Inflammatory macrophage treated with lipopolysaccharide for 4 hours (primary cell): ENCODE results near the gene UNK.

ENCODE experiments used
- DNase-seq: peaks from one replicate; pipeline ENCODE4 v3.0.0-alpha.2; 2020

The UNK gene

DNA sequence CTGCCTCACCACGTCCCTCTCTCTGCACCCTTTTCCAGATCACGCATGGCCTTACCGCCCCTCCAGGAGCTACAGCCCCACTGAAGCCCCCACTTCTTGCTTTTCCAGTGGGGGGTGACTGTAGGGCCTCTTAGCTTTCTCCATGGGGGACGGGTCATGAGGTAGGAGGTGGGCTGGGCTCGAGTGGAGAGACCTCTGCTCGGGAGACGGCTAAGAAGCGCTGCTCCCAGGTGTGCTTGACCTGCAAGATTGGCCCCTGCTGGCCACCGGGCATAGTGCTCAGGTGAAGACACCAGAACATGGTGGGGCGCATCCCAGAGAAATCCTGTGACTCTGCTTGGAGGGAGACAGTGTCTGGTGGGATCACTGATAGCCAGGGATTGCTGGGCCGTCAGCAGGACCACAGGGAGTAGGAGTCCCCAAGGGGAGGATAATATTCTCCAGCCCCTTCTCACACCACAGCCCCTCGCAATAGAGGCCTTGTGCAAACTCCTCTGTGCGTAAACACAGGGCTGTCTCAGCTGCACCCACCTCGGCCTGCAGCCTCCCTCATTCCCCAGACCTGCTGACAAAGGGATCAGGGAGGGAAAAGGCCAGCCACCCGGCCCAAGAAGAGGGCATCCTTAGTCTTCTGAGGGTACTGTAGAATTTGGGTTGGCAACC is 10.7 kb upstream of the UNK start:
- no peak for DNase-seq

DNA sequence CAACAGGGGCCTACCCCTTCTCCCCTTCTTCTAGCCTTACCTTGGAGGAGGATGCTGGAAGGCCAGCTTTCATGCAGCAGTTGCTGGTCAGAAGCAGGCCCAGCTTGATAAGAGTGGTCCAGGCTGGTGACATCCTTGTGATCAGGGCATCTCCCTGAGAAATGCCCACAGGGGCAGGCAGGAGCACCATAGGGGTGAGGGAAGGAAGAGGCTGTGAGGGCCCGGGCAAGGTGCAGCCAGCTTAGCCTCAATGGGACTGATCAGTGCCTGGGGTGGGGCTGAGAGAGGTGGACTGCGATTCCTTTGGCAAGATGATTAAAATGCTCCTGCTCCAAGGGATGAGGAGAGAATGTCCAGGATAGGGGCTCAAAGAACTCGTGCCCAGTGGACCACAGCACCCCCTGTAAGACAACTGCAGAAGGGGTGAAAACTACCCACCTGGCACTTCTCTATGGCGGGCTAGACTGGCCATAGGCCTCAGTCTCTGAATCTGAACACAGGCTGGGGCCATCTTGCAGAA is 10.1 kb upstream of the UNK start:
- DNase-seq, result no peak

DNA sequence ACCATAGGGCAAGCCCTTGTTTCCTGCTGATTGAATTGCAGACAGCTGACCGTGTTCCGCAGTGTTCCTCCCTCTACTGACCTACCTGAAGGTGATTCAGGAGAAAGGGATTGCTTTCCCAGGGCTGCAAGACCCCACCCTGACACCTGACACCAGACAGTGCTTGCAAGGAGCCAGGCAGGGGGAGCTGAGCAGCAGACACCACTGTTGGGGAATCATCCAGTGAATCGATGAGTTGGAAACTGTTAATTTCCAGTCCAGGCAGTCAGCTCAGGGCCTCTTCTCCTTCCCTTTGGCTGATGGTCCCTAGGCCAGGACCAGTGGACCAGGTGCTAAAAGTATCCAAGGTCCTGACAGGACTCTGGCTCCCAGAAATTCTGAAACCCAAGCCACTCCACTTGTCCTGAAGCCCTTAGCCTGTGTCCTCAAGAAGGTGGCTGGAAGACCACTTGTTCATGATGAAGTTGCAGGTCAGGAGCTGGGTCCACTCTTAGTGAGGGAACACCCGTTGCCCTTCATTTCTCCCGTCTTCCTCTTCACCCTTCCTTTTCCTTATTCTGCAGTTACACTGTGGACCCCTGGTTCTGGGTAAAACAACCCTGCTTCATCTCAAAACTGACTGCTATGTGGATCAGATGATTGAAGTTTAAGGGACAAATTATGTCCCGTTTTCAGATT is 9.5 kb upstream of the UNK start:
- DNase-seq, result peak; percentile 11

- DNase-seq, result peak; percentile 55
These were observed 8.0 kb upstream of the UNK start for GRCh38 chr17:75776386-75777295.

DNA sequence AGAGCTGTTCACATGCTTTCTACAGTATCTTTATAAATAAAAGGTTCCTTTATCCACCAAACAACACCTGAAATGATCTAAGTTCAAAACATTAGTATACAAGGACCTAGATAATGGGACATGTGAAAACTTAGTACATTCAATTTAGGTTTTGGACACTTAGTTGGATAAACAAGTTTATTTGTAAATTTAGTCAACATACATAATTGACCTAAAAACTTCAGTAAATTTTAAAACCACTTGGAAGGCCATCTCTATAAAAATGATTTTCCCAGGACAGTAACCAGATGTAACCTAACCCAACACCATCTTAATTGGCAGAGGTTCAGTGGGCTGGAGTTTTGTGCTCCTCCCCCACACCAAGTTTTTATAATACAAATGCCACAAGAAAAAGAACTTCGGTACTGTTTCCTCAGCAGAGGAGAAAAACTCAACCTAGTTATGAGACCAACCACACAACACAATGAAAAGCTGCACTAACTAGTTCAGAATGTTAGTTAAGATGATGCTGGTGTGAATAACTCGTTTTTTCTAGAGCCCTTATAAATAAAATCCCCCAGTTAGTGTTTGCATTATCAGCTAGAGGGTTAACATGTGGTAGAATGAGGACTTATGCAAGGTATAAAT is 7.2 kb upstream of the UNK start:
- DNase-seq, result no peak

GRCh38 chr17:75778066-75778860 is 6.3 kb upstream of the UNK start:
- DNase-seq, result peak; percentile 18

DNA sequence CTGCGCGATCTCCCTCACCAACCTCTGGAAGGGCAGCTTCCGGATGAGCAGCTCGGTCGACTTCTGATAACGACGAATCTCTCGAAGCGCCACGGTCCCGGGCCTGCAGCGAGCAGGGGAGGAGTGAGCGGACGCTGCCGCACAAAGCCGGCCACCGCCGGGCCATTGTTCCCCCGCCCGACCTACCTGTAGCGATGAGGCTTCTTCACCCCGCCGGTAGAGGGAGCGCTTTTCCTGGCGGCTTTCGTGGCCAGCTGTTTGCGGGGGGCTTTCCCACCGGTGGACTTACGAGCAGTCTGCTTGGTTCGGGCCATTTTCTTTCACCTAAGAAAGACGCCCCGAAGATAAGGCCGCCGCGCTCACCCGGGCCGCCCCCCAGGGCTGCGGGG is 5.8 kb upstream of the UNK start:
- no peak for DNase-seq

DNA sequence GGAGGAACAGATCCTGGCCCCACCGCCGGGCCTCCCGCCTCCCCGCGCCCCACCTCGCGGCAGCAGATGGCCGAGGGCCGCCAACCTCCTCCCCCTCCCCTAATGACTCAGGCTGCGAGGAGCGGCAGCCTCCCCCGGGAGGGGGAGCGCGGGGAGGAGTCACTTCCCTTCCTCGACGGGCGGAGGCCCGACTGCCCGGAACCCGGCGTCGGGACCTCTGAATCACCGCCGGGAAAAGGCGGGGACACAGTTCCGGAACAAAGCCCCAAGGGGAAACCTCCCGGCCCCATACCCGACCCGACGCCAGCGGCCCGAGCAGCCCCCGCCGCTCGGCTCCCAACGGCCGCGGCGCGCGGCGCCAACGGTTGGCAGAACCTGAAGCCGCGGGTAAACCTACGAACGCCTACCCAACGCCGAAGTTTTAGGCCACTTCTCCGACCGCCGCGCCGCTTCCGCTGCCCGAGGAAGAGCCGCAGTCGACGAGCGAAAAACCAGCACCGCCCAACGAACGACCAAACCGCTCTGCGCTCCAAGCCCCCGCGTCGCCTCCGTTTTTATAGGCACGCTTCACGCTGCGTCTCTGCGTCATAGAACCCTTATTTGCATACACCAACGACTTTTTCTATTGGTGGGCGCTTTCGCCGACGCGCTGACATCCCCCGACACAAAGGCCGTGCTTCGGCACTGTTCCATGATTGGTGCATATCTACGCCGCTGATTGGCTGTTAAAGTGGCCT is 5.2 kb upstream of the UNK start:
- DNase-seq, result peak; percentile 100

DNA sequence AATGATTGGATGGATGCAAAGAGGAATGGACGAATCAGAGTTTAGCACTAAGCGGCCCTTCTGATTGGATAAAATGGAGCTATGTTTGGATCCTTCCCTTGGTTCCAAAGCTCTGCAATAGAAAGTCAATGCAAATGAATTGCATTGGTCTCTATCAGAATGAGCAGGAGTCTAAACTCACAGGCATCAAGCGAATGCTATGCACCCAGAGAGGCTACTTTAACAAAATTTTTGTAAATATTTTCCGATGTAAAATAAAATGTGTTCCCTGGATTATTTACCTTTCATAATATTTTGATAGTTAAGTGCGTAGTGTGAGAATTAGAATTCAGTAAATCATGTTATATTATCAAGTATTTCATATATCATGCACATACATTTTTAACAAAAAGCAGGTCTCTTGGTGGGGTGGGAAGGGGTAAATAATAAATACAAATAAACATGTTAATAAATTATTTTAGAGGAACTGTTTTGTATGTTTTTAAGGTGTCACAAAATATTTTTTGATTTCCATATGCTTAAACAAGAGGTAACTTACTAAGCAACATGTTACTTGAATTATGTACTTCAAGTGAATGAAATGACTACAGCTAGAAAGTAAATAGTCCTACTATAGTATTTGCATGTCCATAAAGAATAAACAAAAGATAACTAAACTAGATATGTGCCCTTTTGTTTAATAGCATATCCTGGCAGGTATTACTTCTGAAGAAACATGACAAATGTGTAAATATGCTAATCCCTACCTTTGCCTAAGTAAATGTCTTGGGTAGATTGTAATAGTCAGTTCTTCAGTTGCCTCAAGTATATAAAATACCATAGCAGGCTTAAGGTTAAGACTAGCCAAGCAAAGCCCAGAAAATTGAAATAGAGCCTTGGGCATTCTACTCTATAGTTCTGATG is 4.4 kb upstream of the UNK start:
- DNase-seq, result no peak

DNA sequence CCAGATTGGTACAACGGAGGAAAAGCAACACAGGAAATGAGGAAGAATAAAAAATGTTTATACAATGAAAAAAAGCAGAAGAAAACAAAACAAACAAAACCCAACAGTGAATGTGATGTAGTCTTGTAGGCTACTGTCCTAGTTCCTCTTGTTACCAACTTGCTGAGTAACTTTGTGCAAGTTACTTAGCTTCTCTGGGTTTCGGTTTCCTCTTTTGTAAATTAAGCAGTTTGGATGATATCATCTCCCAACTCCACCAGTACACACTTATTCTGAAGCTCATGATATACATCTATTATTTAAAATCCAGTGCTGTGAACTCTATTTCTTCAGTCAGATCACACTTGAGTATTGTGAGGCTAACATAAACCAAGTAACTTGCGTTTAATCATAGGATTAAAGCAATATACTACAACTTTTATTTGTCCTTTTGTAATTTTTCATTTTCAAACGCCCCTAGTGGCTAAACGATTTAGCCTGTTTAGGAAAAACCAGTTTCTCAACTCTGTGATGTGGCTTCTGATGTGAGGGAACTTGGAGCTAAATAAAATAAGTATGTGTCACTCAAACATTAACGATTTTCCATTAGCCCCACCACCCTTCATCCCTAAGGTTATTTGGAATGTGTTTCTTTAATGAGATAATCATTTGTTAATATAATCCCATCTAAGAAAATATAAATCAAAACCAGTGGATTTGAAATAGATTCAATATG is 1.4 kb upstream of the UNK start:
- peak; percentile 98 for DNase-seq

DNA sequence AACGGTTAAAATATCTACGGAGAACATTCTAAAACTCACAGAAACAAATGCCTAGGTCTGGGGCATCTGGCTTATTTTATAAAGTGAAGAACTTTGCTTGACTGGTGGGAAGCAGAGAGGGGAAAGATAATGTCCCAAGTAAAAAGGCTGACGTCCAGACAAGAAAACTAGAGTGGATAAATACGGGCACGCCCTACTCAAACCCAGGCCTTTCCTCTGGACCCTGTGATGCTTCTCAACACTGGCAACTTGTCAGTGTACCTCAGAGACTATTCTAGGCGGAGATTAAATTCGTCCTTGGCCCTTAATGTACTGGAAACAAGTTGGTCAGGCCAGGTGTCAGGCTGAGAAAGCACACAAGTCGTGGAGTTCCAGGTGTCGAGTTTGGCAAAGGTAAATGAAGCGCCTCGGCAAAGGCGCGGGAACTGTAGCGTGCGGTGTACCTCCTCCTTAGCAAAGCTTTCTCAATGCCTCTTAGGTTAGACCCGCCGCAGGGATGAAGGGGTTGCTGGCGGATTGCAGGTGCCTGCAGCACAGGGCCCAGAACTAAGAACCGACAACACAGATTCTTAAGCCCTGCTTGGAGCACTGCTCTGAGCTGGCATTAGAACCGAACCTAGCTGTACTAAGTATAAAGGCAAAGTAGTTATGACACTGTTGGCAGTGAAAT is 668 bp upstream of the UNK start:
- DNase-seq, result no peak

DNA sequence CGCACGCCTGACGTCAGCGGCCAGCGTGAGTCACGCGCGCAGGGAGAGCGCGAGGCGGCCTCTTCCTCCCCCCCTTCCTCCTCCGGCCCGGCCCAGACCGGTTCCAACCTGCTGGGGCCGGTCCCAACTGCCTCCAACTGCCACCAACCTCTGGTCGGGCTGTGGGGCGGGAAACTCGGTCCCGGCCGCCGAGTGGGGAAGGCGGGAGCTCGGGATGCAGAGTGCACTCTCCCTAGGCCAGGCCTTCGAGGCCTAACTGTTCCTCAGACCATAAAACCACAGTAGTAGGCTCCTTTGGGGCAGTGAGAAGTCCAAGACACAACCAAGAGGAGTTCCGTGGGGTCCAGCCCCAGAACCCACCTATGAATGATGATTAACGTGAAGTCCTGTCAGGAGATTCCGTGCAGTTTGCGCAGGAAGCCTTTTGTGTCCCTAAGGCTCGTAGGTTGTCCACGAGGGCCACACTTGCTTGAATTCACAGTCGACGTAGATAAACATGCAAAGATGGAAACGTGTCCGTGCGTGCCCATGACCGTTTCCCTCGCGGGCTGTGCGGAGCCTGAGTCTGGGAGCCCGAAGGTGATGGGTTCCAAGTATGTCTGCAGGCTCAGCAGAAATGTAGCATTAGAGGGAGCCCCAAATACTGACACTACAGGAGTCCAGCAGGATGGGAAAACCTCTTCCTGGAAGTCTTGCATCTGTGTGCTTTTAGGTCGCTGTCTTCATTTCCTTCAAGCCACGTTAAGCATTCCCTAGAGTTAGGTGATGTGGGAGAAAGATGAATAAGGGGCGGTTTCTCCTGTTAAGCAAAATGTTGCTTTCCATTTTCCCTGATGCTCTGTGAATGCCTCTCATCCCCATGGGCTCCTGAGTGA is 647 bp downstream of the UNK start:
- peak; percentile 91 for DNase-seq

- no peak for DNase-seq
These were observed 6.6 kb downstream of the UNK start for GRCh38 chr17:75791254-75791653.

GRCh38 chr17:75793460-75793859 is 8.9 kb downstream of the UNK start:
- no peak for DNase-seq

DNA sequence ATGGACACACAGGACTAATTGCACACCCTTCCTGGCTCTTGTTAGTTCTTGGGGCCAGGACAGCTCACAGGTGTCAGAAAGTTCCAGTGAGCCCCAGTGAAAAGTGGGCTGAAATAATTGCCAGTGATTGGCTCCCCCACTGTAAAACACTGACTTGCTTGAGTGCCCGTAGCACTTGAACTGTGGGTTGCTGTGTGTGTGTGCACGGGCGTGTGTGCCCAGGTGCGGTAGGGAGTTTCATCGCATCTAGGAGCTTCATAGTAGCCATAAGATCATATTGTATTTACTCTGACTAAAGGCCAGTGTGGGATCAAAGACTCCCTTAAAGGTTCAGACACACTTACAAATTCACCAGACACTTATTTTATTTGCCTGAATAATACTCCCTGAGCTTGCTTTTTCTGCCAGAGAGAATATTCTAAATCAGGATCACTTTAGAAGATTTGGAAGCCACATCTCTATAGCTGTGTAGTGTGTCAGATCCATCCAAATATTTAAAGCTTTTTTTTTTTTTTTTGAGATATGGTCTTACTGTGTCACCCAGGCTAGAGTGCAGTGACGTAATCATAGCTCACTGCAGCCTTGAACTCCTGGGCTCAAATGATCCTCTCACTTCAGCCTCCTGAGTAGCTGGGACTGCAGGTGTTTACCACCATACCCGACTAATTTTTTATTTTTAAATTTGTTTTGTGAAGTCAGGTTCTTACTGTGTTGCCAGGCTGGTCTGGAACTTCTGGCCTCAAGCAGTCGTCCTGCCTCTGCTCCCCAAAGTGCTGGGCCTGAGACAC is 11.4 kb downstream of the UNK start:
- DNase-seq, result no peak

DNA sequence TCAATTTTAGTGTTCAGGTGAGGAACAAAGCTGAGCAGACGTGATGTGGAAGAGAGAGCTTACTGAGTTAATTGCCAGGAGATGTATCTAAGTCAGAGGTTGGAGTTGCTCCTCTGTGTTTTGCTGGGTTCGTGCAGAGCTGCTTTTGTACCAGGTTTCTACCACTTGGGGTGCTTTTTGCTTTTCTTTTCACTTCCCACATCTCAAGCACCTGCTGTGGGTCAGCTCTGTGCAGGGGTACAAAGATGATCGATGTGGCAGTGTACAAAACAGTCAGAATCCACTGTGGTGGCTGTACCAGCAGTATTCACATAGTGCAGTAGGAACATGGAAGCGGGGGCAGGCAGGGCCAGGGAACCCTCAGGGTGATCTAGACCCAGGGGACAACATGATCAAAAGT is 14.8 kb downstream of the UNK start:
- DNase-seq, result no peak

GRCh38 chr17:75803883-75804282 is 19.3 kb downstream of the UNK start:
- no peak for DNase-seq
